Left ventricle myocardium inferior (tissue), 1 donor: ENCODE measurements around the gene FBXO47. TPM values are rescaled to one million over a fixed set of nuclear protein-coding genes. Genes with fewer than 3 reads are reported as not detected.
A peak's percentile ranks its signal among the peaks of the same experiment; 100 is the strongest.

Source experiments
- DNase-seq: peaks from one replicate; pipeline ENCODE4 v3.0.0-alpha.2; 2020
- H3K27ac ChIP-seq: fragments of 200-600 bp; replicated peaks from 2 replicates; pipeline ENCODE4 v1.8.0; 2021
- H3K27me3 ChIP-seq: fragments of 200-600 bp; 2 replicates; pipeline ENCODE4 v1.8.0; 2021; ENCODE audit warnings: low read depth
- H3K36me3 ChIP-seq: fragments of 200-600 bp; 2 replicates; pipeline ENCODE4 v1.8.0; 2021
- H3K4me1 ChIP-seq: fragments of 200-600 bp; 2 replicates; pipeline ENCODE4 v1.8.0; 2021
- H3K4me3 ChIP-seq: fragments of 200-600 bp; 2 replicates; pipeline ENCODE4 v1.8.0; 2021; ENCODE audit warnings: mild to moderate bottlenecking, moderate library complexity
- H3K9me3 ChIP-seq: fragments of 200-600 bp; replicated peaks from 2 replicates; pipeline ENCODE4 v1.8.0; 2021
- intact Hi-C: fragments of 100-400 bp; cut with micrococcal nuclease; formaldehyde crosslinking; loops from one replicate; pipeline ENCODE4 v1.11.0; 2022
- total RNA-seq: library from RNA; stranded (reverse); fragmentation: NEBNext Ultra II Directional; extraction: Animal tissue kit (Norgen Biotek cat#: 25700); gene quantifications from one replicate; pipeline ENCODE4 v1.2.1, GENCODE V29; 2021
- TF ChIP-seq, protein P1 (sequence below): fragments of 200-600 bp; IDR thresholded peaks from 2 replicates; pipeline ENCODE4 v1.8.0; 2021; ENCODE audit warnings: antibody characterized with exemption, mild to moderate bottlenecking, borderline replicate concordance
- donor health status: DM: no; HTN: yes; CAD: no; lungs with severe emphysema.

FBXO47 gene
- total RNA-seq, 1 donor from 2014 or later, result not detected

DNA sequence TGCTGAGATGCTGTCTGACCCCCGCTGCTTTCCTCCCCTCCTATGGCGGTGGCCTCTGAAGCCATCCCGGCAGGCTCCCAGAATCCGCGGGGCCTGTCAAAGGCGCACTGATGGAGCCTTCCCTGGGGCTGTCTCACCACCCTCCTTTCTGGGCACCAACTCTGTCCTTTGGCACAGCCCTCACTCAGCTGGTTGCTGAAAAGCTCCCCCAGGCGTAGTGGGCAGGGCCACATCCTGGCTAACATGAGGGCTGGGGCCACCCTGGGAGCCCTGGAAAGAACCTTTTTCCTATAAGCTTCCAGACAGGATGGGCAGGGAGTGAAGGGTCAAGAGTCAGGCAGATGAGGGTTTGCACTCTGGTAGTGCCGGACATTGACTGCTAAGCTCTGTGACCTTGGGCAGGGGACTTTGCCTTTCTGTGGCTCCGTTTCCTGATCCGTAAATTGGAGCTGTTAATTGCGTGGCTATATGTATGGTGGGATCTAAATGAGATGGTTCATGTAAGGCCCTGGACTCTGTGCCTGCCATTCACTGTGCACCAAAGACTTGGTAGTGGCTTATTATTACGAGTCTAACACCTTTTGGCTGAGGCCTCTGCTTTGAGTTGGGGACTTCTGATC is 69.4 kb downstream of the FBXO47 start:
- intact Hi-C loops, result no loop called here
- peaks cover 18% of the 10 kb centered on the region for H3K36me3 ChIP-seq
- peaks cover 98% of the 10 kb centered on the region for H3K4me1 ChIP-seq
- H3K27me3 ChIP-seq, result no peaks in the 10 kb centered on the region
- H3K4me3 ChIP-seq, result peak overlapping the region; percentile 18
- TF ChIP-seq, protein P1, sequence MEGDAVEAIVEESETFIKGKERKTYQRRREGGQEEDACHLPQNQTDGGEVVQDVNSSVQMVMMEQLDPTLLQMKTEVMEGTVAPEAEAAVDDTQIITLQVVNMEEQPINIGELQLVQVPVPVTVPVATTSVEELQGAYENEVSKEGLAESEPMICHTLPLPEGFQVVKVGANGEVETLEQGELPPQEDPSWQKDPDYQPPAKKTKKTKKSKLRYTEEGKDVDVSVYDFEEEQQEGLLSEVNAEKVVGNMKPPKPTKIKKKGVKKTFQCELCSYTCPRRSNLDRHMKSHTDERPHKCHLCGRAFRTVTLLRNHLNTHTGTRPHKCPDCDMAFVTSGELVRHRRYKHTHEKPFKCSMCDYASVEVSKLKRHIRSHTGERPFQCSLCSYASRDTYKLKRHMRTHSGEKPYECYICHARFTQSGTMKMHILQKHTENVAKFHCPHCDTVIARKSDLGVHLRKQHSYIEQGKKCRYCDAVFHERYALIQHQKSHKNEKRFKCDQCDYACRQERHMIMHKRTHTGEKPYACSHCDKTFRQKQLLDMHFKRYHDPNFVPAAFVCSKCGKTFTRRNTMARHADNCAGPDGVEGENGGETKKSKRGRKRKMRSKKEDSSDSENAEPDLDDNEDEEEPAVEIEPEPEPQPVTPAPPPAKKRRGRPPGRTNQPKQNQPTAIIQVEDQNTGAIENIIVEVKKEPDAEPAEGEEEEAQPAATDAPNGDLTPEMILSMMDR, result no peak
- DNase-seq, result no peak
- no peaks in the 10 kb centered on the region for H3K9me3 ChIP-seq
- H3K27ac ChIP-seq, result peak overlapping the region; percentile 86

DNA sequence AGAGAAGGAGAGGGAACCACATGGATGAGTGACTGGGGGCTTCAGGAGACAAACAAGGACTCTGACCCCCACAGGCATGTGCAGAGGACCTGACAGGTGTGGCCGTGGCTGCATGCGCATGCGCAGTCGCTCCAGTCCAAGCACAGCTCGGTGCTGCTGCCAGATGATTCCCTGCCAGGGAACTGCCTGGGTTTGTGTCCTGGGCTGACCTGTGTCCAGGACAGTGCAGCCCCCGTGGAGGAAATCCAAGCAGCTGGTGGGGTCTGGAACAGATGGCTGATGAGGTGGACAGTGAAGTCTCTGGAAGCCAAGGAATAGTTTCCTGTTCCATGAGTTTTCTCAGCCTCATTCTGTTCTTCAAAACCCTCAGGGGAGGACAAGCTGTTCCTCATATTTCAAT is 70.0 kb downstream of the FBXO47 start:
- intact Hi-C loops, result no loop called here
- H3K4me1 ChIP-seq, result peaks cover 98% of the 10 kb centered on the region
- DNase-seq, result peak; percentile 89
- H3K27ac ChIP-seq, result peak overlapping the region; percentile 86
- no peaks in the 10 kb centered on the region for H3K9me3 ChIP-seq
- TF ChIP-seq, protein P1, result no peak
- H3K4me3 ChIP-seq, result peak overlapping the region; percentile 18
- H3K27me3 ChIP-seq, result no peaks in the 10 kb centered on the region
- H3K36me3 ChIP-seq, result peaks cover 22% of the 10 kb centered on the region

DNA sequence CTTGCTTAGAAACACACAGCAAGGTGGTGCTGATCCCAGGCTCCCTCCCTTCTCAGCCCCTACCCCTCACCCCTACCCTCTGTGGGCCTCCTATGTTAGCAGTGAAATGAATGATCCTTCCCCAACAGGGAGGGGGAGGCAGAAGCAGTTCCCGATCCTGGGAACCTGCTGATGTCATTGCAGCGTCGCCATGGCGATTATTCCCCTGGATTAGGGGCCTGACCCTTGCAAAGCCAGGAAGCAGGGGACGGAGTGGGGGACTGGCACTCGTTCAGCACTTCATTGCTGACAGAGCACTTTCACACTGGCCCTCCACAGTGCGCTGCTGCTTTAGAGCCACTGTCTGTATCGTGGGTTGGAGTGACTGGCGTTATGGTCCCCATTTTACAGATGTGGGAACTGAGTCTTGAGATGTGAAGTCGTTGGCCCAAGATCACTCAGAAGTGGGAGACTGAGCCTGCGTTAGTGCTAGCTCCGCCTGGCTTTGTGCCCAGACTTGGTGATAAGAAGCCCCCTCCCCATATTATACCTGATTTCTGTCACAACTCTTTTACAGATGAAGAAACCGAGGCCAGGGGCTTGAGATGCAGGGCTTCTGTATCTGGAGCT is 70.8 kb downstream of the FBXO47 start:
- H3K27ac ChIP-seq, result peak overlapping the region; percentile 86
- H3K4me3 ChIP-seq, result no peak overlapping the region
- intact Hi-C loops, result no loop called here
- H3K4me1 ChIP-seq, result peaks cover 92% of the 10 kb centered on the region
- TF ChIP-seq, protein P1, result no peak
- no peaks in the 10 kb centered on the region for H3K9me3 ChIP-seq
- H3K36me3 ChIP-seq, result peaks cover 29% of the 10 kb centered on the region
- no peaks in the 10 kb centered on the region for H3K27me3 ChIP-seq
- DNase-seq, result no peak

DNA sequence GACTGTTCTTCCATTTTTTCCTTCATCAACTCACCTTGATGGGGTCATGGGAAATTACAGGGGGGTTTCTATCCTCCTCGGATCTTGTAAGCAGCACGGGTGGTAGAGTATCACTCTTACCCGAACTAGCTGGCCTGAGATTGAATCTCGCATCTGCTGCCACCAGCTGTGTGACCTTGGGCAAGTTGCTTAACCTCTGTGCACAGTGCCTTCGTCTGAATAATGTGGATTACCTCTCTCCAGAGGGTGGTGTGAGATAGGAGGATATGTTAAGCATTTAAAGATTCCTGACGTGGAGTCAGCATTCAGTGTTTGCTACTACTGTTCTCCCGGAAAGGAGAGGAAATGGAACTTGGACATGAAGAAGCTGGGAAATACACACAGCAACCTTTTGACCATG is 72.9 kb downstream of the FBXO47 start:
- intact Hi-C loops, result no loop called here
- Histone ChIP-seq H3K27me3 (no peaks in the 10 kb centered on the region), H3K27ac (peak overlapping the region; percentile 86), H3K4me1 (peaks cover 82% of the 10 kb centered on the region), H3K4me3 (no peak overlapping the region), H3K9me3 (no peaks in the 10 kb centered on the region), H3K36me3 (peaks cover 47% of the 10 kb centered on the region)
- TF ChIP-seq, protein P1, result no peak
- no peak for DNase-seq

DNA sequence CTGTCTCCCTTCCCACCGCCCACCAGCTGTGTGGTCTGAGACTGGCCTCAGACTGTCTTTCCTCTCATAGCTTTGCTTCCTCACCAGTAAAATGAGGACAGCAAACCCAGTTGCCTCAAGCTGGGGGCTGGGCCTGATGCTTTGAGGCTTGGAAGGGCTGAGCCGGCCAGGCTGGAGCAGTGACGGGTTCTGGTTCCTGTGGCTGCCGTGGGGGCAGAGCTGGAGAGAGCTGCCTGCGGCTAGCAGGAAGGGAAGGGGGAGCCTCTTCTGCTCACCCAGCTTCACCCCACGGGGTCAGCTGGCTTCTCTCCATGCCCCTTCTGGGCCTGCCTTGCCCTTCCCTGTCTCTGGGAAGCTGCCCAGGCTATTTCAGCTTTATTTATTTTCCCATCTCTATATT is 73.6 kb downstream of the FBXO47 start:
- peak overlapping the region; percentile 86 for H3K27ac ChIP-seq
- peak overlapping the region; percentile 1 for H3K4me3 ChIP-seq
- peaks cover 80% of the 10 kb centered on the region for H3K4me1 ChIP-seq
- no peaks in the 10 kb centered on the region for H3K9me3 ChIP-seq
- intact Hi-C loops, result no loop called here
- TF ChIP-seq, protein P1, result no peak
- peak; percentile 56 for DNase-seq
- no peaks in the 10 kb centered on the region for H3K27me3 ChIP-seq
- peaks cover 47% of the 10 kb centered on the region for H3K36me3 ChIP-seq
